IPS-NIHi11 (cell line): Measurements from ENCODE around the gene GNAQ.
"Not testable (repeated sequence)": the region's sequence is repeated elsewhere in the genome, so short reads cannot be mapped to it uniquely, and the experiment has no call there.

Experiments
- DNase-seq: peaks from one replicate; pipeline ENCODE4 v3.0.0; 2012; ENCODE audit warnings: mixed read lengths, low spot score

GNAQ gene

DNA sequence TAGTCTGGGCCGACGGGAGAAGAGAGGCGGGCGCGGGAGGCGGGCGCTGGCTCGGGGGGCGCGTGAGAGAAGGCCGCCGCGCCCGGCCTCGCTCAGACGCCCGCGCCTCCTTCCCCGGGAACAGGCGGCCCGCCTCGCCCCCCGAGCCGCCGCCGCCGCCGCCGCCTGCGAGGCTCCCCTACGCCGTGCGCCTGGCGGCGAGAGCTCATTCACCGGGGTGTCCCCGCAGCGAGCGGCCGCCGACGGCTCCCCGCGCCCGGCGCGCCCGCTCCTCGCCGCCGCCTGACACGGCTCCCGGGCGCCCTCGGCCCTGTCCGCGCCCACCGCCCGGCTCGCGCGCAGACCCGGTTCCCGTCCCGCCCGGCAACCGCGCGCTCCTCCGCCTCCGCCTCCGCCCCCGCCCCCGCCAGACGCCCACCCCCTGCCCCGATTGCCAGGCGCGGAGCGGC is at the start of gene GNAQ:
GNAQ (minus strand) TSS at position 368 of the 449 bp plus-strand sequence. CDS start 576 bp downstream, outside the sequence.
- DNase-seq = peak; percentile 37

DNA sequence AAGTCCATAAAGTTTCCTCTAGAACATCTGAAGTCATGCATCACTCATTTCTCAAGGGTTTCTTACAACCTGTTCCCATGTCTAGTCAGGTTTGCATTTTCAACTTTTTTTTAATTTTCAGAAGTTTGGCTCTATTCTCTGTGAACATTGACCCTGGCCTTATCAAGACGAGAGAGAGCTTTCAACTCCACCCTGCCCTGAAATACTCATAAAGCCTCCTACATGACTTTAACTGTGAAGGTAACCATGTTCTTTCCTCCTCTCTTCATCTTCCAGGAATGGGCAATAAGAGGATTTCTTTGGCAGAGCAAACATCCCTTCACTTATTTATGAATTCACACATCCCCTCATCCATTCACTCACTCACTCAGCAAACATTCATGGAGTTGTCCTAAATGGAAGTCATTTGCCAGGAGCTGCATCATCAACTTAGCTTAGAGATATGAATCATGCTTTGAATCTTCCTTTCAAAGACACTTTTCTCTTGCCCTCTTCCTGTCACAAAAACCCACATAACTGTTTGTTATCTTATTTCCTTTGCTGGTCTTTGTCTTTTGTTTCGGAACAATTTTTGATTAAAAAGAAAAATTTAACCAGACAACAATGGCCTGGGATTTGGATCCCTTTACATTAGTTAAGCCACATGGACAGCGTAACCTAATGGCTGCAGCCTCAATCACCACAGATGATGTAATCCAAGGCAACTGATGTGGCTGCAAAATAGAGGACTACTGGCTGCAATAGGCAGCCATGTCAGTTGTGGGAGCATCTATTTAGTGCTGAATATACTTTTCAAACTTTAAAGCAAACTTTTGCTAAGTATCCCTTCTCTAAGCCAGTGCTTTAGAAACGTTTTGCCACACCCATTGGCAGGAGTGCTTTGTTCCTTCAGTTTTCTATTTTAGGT is 43.0 kb upstream of the GNAQ start:
- no peak for DNase-seq

DNA sequence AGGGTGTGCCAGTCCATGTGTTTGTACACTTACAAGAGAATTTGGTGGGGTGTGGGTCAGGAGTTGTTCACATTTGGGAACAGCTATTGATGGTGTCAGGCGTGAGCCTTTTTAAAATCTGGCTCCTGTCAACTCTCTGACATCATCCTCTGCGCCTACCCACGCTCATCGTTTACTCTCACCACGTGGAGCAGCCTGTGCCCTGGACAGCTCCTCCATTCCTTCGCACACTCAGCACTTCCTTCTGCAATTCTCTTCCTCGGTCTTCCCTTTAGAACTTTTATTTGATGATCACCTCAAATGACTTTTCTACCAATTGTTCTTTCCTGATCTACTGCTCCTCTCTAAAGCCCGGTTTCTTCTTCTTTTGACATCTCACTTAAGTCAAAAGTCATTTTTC is 42.1 kb upstream of the GNAQ start:
- no peak for DNase-seq

DNA sequence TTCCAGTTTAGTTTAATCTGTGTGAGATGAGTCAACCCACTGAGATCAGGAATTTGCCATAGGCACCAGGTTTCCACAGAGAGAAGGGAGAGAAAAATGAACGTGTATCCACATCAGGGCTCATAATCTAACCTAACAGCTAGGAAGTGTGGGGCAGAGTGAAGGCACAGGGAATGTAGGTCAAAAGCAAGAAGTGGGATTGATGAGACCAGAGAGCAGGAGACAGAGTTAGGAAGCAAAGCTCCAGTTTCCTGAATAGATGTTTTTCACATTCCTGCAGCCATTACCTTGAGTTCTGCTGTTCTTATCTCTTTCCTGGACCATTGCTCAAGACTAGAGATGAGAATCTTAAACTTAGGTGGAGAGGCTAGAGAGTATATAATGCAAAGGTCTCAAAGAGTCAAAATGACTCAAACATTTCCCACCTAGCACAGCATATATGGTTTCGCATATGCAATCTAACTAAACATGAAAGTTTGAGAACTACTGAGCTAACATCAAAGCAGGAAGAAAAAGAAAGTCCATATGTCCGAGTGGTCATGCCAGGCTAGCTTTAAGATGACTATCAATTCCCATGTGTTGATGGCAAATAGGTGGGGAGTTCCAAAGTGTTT is 41.1 kb upstream of the GNAQ start:
- DNase-seq = no peak

DNA sequence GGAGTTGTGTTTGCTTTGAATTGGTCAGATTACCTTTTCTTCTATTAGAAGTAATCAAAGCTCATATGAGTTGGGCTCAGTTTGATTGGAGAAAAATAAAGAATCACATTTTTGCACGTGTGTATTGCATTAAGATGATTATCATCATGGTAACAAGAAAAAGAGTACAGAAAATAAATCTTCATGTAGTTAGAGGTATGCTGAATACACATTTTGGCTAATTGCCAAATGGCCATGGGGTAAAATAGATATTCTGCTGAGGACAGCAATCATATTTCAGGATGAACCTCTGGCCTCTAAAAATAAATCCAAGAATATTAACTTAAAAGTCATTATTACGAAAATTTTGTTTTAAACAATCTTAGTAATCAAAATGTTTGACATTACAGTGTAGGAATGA is 38.9 kb upstream of the GNAQ start:
- no peak for DNase-seq

DNA sequence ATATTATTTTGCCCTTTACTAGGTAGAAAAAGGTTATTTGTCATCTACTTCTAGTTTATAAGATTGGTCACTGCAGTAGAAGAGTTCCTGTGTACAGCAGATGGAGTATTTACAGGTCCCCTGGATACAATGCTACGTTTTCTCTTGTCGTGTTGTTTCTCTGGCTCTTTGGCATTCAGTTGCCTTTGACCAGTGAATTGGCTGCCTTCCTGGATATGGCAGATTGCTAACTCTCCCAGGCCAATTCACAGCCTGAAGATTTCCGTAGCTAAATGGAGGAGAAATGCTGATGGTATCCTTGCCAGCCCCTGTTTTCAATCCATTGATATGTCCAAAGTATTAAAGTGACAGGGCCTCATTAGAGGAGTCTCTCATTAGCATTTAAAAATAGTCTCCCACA is 32.5 kb upstream of the GNAQ start:
- DNase-seq = no peak

DNA sequence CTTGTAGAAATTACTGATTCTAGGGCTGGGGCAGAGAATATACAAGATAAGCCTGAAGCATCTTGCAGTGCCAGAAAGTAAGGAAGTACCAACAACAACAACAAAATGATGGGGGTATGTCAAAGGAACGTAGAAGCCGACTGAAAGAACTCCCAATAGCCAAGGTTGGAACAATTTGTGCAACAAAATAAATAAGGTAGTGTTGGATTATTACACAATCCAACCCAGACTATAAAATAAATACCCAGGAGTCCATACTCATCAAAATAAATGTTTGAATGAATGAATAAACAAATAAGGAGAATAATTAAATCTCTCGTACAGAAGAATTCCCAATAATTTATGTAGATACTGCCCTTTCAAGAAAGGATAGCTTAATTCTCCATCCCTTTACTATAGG is 31.1 kb upstream of the GNAQ start:
- no peak for DNase-seq

DNA sequence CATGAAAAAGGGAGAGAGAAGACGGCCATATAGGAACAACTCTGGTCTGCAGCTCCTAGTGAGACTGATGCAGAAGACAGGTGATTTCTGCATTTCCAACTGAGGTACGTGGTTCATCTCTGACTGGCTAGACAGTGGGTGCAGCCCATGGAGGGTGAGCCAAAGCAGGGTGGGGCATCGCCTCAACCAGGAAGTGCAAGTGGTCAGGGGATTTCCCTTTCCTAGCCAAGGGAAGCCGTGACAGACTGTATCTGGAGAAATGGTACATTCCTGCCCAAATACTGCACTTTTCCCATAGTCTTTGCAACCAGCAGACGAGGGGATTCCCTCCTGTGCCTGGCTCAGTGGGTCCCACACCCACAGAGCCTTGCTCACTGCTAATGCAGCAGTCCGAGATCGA is 22.6 kb upstream of the GNAQ start:
- DNase-seq = not testable (repeated sequence)

DNA sequence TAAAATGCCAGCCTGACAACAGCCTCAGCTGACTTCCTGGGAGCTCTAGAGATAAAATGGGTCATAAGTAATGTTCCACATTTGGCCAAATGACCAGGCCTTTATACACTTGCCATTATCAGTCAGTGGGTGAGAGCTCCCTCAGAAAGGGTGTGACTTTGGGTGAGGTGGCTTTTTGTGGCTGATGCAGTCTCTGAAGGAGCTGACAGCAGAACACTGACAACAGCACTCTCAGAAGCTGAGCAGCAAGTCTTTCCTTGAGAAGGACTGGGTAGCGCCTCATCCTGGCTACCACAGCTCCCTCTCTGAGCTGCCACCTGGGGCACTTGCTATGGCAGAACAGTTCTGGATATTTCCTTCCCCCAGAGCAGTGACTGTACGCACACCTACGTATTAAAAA is 22.0 kb upstream of the GNAQ start:
- no peak for DNase-seq

DNA sequence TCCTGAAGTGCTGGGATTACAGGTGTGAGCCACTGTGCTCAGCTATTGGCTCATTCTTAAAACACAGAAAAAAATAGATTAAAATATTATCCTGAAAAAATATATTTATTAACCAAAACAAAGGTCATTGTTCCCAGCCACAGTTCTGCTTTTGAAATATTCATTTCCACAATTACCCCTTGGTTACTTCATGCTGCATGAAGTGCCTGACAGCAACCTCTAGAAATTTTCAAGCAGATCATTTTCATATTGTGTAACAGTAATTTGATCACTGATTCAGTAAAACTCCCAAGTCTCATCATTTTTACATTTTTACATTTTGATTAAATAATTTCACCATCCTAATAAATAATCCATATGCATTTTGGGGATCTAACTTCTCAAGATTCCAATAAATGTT is 18.8 kb upstream of the GNAQ start:
- DNase-seq = no peak

DNA sequence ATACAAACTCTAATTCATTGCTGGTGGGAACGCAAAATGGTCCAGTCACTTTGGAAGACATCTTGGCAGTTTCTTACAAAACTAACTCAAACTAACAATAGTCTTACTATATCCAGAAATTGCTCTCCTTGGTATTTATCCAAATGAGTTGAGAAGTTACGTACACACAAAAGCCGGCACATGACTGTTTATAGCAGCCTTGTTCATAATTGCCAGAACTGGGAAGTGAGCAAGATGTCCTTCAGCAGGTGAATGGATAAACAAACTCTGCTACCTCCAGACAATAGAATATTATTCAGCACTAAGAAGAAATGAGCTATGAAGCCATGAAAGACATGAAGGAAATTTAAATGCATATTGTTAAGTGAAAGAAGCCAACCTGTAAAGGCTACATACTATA is 17.9 kb upstream of the GNAQ start:
- no peak for DNase-seq

DNA sequence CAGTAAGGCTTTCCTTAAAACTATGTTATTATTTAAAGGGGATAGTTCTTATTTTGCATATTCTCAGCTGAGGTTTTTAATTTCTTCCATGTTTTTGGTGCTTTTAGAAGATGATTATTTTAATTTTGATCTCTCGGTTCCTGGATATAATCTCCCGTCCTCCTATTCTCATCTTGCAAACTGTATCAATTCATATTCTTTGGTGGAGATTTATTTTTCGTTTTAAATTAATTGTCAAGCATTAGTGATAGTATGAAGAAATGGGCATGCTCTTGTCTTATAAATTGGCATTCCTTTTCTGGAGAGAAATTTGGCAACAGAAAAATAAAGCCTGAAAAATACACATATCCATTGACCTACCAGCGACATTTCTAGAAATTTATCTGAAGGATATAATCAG is 15.5 kb upstream of the GNAQ start:
- no peak for DNase-seq

DNA sequence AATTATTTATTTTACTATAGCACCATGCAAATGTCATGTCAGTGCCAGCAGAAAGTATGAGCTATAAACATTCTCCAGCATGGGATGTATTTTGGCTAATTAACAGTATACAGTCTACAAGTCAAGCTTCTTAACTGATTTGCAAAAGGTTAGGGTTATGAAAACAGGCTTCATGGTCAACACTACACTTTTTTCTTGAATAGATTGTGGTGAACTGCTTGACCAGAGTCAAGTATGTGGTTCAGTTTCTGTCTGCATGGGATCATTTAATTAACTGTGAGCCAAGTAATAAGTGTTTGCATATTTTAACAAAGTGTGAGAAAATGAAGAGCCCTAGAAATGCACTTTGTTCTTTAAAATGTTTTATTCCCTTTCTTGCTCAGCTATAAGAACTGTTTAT is 14.5 kb upstream of the GNAQ start:
- no peak for DNase-seq

DNA sequence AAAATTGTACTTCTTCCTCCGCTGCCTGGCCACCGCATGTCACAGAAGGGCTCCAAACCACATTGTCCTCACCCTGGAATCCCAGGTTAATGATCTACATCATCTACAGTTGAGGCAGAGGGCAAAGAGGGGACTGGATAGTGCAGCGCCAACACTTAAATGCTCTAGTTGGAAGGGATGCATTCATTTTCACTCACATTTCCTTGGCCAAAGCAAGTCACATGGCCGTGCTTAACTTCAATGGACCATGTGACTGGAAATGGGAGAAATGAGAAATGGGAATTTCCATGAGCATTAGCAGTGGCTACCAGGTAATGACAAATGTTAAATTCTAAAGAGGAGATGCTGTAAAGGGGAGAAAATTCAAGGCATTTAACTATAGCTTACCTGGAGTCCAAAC is 13.3 kb upstream of the GNAQ start:
- no peak for DNase-seq

DNA sequence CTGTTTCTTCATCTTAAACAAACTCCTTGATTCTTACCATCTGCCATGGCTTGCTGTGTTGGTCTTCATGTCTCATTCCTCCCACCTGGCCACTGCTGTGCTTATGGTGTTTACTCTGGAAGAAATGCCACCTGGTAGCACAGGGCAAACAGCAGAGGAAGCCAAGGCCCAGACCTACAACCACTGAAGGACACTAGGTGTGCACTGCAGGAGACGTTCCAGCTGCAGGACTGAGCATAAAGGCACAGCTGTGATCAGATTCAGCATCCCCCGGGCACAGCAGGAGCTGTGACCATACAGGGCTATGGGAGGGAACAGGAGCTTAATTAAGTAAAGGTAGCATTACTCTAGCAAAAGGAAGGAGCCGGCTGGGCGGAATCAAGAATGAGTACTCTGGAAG is 12.6 kb upstream of the GNAQ start:
- peak; percentile 14 for DNase-seq

DNA sequence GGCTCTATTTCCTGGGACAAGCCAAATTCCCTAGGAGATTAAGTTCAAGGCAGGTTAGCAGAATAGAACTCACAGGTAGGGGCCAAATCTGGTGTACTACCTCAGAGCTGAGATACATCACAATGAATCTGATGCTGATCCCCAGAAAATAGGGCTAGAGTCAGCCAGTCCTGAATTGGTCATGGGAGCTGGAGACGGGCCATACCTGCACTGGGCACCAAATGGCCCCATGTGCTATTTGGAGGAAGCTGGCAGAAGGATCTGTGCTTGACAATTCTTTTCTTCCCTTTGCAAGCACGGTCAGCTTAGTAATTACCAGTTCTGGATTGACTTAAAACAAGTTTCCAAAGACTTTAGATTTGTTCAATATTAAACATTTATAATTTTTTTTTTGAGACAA is 10.4 kb upstream of the GNAQ start:
- DNase-seq = no peak

DNA sequence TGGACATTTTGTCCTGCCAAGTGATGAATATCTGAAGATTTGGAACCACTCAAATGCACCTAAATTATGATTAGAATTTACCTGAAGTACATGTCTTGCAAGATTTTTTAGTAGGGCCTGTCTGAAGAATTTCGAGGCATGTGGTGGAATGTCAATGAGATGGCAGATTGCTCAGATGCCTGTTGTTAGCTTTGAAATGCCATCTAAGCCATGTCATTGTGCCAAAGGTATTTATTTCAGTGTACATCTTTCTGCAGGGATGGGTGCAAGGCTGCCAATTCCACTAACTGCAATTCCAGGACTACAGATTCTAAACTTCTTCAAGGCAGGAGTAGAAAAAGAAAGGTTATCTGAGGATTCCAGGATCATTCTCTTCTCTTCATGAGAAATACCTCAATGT is 9.1 kb upstream of the GNAQ start:
- DNase-seq = no peak

DNA sequence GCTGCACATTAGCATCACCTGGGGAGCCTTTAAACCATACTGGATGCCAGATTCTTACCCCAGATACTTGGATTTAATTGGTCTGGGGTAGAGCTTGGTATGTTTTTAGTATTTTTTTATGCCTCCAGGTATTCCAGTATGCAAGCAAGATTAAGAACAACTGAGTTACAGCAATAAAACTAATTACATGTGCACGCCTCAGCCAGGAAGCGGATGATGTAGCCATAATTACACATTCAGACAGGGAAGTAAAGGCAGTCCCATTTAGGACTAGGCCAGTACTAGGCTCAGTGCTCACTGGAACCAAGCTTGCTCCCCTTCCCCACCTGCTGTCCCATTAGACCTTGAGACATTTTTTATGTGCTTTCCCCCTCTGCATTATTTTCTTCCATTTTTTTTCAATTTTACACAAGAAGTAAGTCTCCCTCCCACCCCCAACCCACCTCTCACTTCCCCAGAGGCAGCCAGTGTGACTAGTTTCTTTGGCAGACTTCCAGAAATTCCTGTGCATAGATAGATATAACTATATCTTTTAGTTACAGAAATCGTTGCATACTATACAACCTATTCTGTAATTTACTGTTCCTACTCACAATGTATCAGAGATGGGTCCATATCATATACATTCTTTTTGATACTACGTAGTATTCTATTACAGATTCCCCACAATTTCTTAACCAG is 7.1 kb upstream of the GNAQ start:
- DNase-seq = no peak

DNA sequence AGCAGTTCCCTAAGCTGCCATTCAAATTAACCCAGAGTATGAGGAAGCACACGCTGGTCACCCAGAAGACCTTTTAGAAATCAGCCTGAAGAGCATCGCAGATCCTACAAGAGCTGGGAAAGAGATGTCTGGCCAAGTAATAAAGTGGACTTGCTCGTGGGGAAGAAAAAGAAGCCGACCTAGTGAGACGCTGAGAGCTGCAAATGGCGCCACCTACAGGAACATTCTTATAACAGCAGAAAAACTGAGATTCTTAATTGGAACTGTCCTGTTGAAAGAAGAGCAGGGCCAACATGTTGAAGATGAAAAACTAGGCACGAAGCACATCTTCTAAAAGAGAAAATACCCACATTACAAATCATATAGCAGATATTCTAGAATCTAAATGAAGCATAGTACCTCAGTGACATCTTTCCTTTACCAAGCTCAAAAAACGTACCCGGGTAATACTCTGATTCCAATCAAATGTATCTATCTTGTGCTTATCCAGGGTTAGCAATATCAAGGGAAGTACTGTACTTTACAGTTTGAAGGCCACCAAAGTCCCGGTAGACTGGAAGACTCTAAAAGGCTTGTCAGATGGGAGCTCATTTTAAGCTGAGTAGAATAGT is 3.9 kb upstream of the GNAQ start:
- DNase-seq = peak; percentile 47

DNA sequence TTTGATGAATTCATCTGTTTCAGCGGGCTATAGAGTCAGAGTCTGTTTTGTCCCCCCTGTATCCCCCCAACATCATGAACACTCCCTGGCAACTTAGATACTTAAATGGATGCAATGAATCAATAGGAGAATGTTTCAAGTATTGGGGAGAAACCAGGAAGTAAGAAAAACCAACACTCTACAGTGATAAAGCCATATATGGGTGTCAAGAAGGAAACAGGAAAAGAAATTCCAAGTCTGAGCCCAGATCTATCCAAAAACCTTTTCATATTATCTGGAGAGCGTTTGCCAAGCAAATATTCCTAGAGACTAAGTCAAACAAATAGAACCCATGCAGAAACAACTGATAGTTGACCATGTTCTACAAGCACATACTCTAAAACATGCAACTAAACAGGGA is 2.3 kb upstream of the GNAQ start:
- DNase-seq = no peak

DNA sequence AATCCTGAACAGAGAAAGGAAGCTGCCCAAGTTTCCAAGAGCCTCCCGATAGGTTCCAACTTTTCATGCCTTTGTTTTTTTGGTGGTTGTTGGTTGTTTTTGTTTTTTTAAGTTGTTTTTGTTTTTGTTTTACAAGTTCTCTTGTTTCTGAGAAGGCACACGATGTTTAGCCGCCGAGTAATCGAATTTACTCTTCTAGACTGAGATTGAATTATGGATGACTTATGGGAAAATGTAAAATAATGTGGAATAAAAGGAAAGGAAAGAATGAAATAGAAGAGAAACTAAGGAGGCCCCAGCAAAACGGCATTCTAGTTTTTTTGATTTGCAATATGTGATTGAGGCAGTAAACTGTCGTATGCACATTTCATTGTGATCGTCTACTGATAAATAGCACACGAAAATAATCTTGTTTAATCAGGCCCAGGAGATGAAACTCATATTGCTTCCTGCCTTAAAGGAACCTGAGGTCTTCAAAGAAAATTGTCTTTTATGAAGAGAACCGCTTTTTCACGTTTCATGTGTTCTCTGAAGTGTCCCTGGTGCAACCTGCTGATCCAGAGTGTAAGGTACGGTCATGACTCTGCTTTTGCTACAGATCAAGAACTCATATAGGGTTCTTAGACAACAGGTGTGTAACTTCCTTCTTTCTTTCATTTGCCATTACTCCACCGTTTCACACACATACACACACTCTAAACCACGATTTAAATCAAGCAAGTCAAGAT is 1.3 kb upstream of the GNAQ start:
- DNase-seq = no peak
